NCI-H2029 treated with DMSO at 0.1 percent for 48 hours (cell line): ENCODE results near the gene BDKRB1.
"Not testable (repeated sequence)": the region's sequence is repeated elsewhere in the genome, so short reads cannot be mapped to it uniquely, and the experiment has no call there.

Experiments
- DNase-seq: peaks from one replicate; lab custom pipeline; 2025; lab: John Stamatoyannopoulos, UW

BDKRB1 gene

GRCh38 chr14:96235426-96235825 lies 20.6 kb upstream of the BDKRB1 start:
- no peak for DNase-seq

GRCh38 chr14:96237641-96238040 lies 18.4 kb upstream of the BDKRB1 start:
- DNase-seq: no peak

- DNase-seq: no peak
Observed at GRCh38 chr14:96238676-96239265, 17.2 kb upstream of the BDKRB1 start.

GRCh38 chr14:96239711-96240141 lies 16.3 kb upstream of the BDKRB1 start:
- DNase-seq: no peak

GRCh38 chr14:96240641-96241040 lies 15.4 kb upstream of the BDKRB1 start:
- DNase-seq: no peak

GRCh38 chr14:96242126-96242525 lies 13.9 kb upstream of the BDKRB1 start:
- no peak for DNase-seq

GRCh38 chr14:96243785-96244184 lies 12.2 kb upstream of the BDKRB1 start:
- DNase-seq: no peak

- DNase-seq: not testable (repeated sequence)
Observed at GRCh38 chr14:96245074-96245473, 10.9 kb upstream of the BDKRB1 start.

GRCh38 chr14:96245710-96246538 lies 10.1 kb upstream of the BDKRB1 start:
- DNase-seq: no peak

- no peak for DNase-seq
Observed at GRCh38 chr14:96246539-96246847, 9.5 kb upstream of the BDKRB1 start.

- DNase-seq: no peak
Observed at GRCh38 chr14:96247031-96247430, 9.0 kb upstream of the BDKRB1 start.

- DNase-seq: no peak
Observed at GRCh38 chr14:96249029-96249428, 7.0 kb upstream of the BDKRB1 start.

GRCh38 chr14:96250485-96250884 lies 5.5 kb upstream of the BDKRB1 start:
- DNase-seq: no peak

- DNase-seq: peak; percentile 22
Observed at GRCh38 chr14:96251656-96252155, 4.3 kb upstream of the BDKRB1 start.

- DNase-seq: peak; percentile 6
Observed at GRCh38 chr14:96252323-96252998, 3.5 kb upstream of the BDKRB1 start.

GRCh38 chr14:96252999-96253539 lies 2.9 kb upstream of the BDKRB1 start:
- no peak for DNase-seq

GRCh38 chr14:96254687-96255086 lies 1.3 kb upstream of the BDKRB1 start:
- DNase-seq: no peak

GRCh38 chr14:96256407-96256806 lies 397 bp downstream of the BDKRB1 start:
- no peak for DNase-seq

- no peak for DNase-seq
Observed at GRCh38 chr14:96257056-96257455, 1.0 kb downstream of the BDKRB1 start.

- DNase-seq: no peak
Observed at GRCh38 chr14:96257900-96258299, 1.9 kb downstream of the BDKRB1 start.

GRCh38 chr14:96260341-96260821 lies 4.4 kb downstream of the BDKRB1 start:
- DNase-seq: no peak

GRCh38 chr14:96261053-96261452 lies 5.0 kb downstream of the BDKRB1 start:
- peak; percentile 4 for DNase-seq
